PC-9 (cell line): ENCODE measurements around the gene ABCC12. TPM values are rescaled to one million over a fixed set of nuclear protein-coding genes. Genes with fewer than 3 reads are reported as not detected.

ENCODE experiments used
- BruUV-seq: library from RNA; stranded (reverse); fragments of 400-500 nt; replicated peaks from 2 replicates; lab custom pipeline; 2021; lab: Mats Ljungman, UMichigan
- CTCF ChIA-PET: fragments of 300-600 bp; sonication (Branson Sonifier 250); formaldehyde crosslinking; loops from one replicate; lab custom pipeline; 2022; ENCODE audit warnings: antibody characterized with exemption; lab: Charles Lee
- POLR2A ChIA-PET: fragments of 300-600 bp; sonication (Branson Sonifier 250); formaldehyde crosslinking; loops from one replicate; lab custom pipeline; 2022; ENCODE audit warnings: antibody characterized with exemption; ENCODE audit not compliant: unreplicated experiment; lab: Charles Lee
- DNase-seq, 2 experiments: peaks; one replicate each; pipeline versions ENCODE4 v3.0.0 to v3.0.0-alpha.2; 2015 to 2022; ENCODE audit warnings: mixed read lengths in 1 of 2
- H2AFZ ChIP-seq: fragments of 200-600 bp; sonication (generic); 2 replicates; pipeline ENCODE4 v1.8.1; 2017; ENCODE audit warnings: antibody characterized with exemption
- H3F3A ChIP-seq: fragments of 200-600 bp; sonication (generic); 2 replicates; pipeline ENCODE4 v1.8.1; 2017; ENCODE audit warnings: antibody characterized with exemption, mild to moderate bottlenecking, low read depth; ENCODE audit not compliant: insufficient read depth
- H3K27ac ChIP-seq: fragments of 200-600 bp; sonication (generic); 2 replicates; pipeline ENCODE4 v1.6.1; 2016; ENCODE audit warnings: mixed run types
- H3K27me3 ChIP-seq: fragments of 200-600 bp; sonication (generic); 2 replicates; pipeline ENCODE4 v1.6.1; 2016; ENCODE audit warnings: low read depth, mixed run types; ENCODE audit not compliant: insufficient read depth
- H3K36me3 ChIP-seq: fragments of 200-600 bp; sonication (generic); 2 replicates; pipeline ENCODE4 v1.6.1; 2016; ENCODE audit warnings: low read depth, mixed run types
- H3K4me1 ChIP-seq: fragments of 200-600 bp; sonication (generic); replicated peaks from 2 replicates; pipeline ENCODE4 v1.6.1; 2016; ENCODE audit warnings: mixed run types; ENCODE audit not compliant: insufficient read depth
- H3K4me2 ChIP-seq: fragments of 200-600 bp; sonication (generic); 2 replicates; pipeline ENCODE4 v1.6.1; 2017; ENCODE audit warnings: mixed run types
- H3K4me3 ChIP-seq: fragments of 200-600 bp; sonication (generic); 2 replicates; pipeline ENCODE4 v1.6.1; 2016; ENCODE audit warnings: mixed run types
- H3K79me2 ChIP-seq: fragments of 200-600 bp; sonication (generic); 2 replicates; pipeline ENCODE4 v1.6.1; 2017; ENCODE audit warnings: low read depth, mixed run types
- H3K9me2 ChIP-seq: fragments of 200-600 bp; sonication (generic); 2 replicates; pipeline ENCODE4 v1.8.1; 2017; ENCODE audit warnings: mild to moderate bottlenecking; ENCODE audit not compliant: insufficient read depth
- H3K9me3 ChIP-seq: fragments of 200-600 bp; sonication (generic); 2 replicates; pipeline ENCODE4 v1.8.1; 2016; ENCODE audit warnings: low read depth; ENCODE audit not compliant: insufficient read depth
- H4K20me1 ChIP-seq: fragments of 200-600 bp; sonication (generic); 2 replicates; pipeline ENCODE4 v1.8.1; 2017; ENCODE audit not compliant: insufficient read depth
- CTCF ChIP-seq: fragments of 200-600 bp; sonication (generic); conservative IDR thresholded peaks from 2 replicates; pipeline ENCODE4 v1.6.1; 2017; ENCODE audit warnings: mixed run types, antibody characterized with exemption, mild to moderate bottlenecking, moderate library complexity
- EZH2 ChIP-seq: fragments of 200-600 bp; sonication (generic); IDR thresholded peaks from 2 replicates; pipeline ENCODE4 v1.8.0; 2017; ENCODE audit warnings: antibody characterized with exemption, low read depth
- intact Hi-C: fragments of 100-400 bp; cut with micrococcal nuclease; formaldehyde crosslinking; loops from one replicate; pipeline ENCODE4 v1.10.0; 2022; ENCODE audit not compliant: unreplicated experiment
- total RNA-seq: library from RNA; stranded (reverse); gene quantifications from 2 replicates; pipeline ENCODE4 v1.2.3, GENCODE V29; 2021

Gene ABCC12
- total RNA-seq, 1 experiment from 2014 or later: not detected

GRCh38 chr16:48112600-48112999 is 43.2 kb downstream of the ABCC12 start:
- intact Hi-C loops: loop anchor here (2.0 kb wide), 1 partner anchor 22 kb away; no protein-coding TSS in a partner anchor
- no peak overlapping the region for H3K4me3 ChIP-seq
- DNase-seq: no peak
- ChIA-PET POLR2A (no interaction called here), CTCF (interaction anchor here (0.6 kb wide), 2 partner anchors 643 to 964 kb away, joined by 3 to 4 read pairs; no protein-coding TSS in a partner anchor)
- H3K27me3 ChIP-seq: no peaks in the 10 kb centered on the region
- BruUV-seq: no TSS peak
- no peak overlapping the region for H3K4me2 ChIP-seq
- H3F3A ChIP-seq: no peaks in the 10 kb centered on the region
- H4K20me1 ChIP-seq: no peaks in the 10 kb centered on the region
- no peaks in the 10 kb centered on the region for H3K36me3 ChIP-seq
- no peaks in the 10 kb centered on the region for H3K79me2 ChIP-seq
- no peak overlapping the region for H3K27ac ChIP-seq
- H3K4me1 ChIP-seq: no peaks in the 10 kb centered on the region
- no peaks in the 10 kb centered on the region for H3K9me3 ChIP-seq
- TF ChIP-seq CTCF (no peak), EZH2 (no peak)
- H2AFZ ChIP-seq: no peak overlapping the region
- H3K9me2 ChIP-seq: no peaks in the 10 kb centered on the region

- Histone ChIP-seq H3K79me2 (no peaks in the 10 kb centered on the region), H3F3A (no peaks in the 10 kb centered on the region), H2AFZ (no peak overlapping the region), H3K27me3 (no peaks in the 10 kb centered on the region), H3K4me1 (no peaks in the 10 kb centered on the region), H3K4me2 (no peak overlapping the region), H3K27ac (no peak overlapping the region), H3K4me3 (no peak overlapping the region), H3K36me3 (no peaks in the 10 kb centered on the region), H3K9me2 (no peaks in the 10 kb centered on the region), H4K20me1 (no peaks in the 10 kb centered on the region), H3K9me3 (no peaks in the 10 kb centered on the region)
- CTCF ChIA-PET: no interaction called here
- no peak for TF ChIP-seq CTCF
- TF ChIP-seq EZH2: no peak
- intact Hi-C loops: no loop called here
- BruUV-seq: no TSS peak
- DNase-seq: no peak
- POLR2A ChIA-PET: no interaction called here
Measured at GRCh38 chr16:48110982-48111381, 44.8 kb downstream of the ABCC12 start.

GRCh38 chr16:48110000-48110399 is 45.8 kb downstream of the ABCC12 start:
- no TSS peak for BruUV-seq
- no peaks in the 10 kb centered on the region for H3K36me3 ChIP-seq
- no peaks in the 10 kb centered on the region for H3K79me2 ChIP-seq
- no peak overlapping the region for H2AFZ ChIP-seq
- H3K4me2 ChIP-seq: no peak overlapping the region
- H3F3A ChIP-seq: no peaks in the 10 kb centered on the region
- H3K4me3 ChIP-seq: no peak overlapping the region
- H3K27me3 ChIP-seq: no peaks in the 10 kb centered on the region
- intact Hi-C loops: no loop called here
- CTCF ChIA-PET: no interaction called here
- no peak overlapping the region for H3K27ac ChIP-seq
- no peaks in the 10 kb centered on the region for H4K20me1 ChIP-seq
- TF ChIP-seq EZH2 (no peak), CTCF (no peak)
- POLR2A ChIA-PET: no interaction called here
- H3K9me3 ChIP-seq: no peaks in the 10 kb centered on the region
- no peak for DNase-seq
- no peaks in the 10 kb centered on the region for H3K9me2 ChIP-seq
- H3K4me1 ChIP-seq: no peaks in the 10 kb centered on the region
